GM18907 (cell line): Measurements from ENCODE around the gene PACC1.
"Not testable (repeated sequence)": the region's sequence is repeated elsewhere in the genome, so short reads cannot be mapped to it uniquely, and the experiment has no call there.

Source experiments
- ATAC-seq: cut with Tn5 transposase; IDR thresholded peaks from one replicate; pipeline ENCODE4 v1.9.1; 2021; ENCODE audit warnings: mild to moderate bottlenecking, moderate library complexity; ENCODE audit not compliant: unreplicated experiment

Gene PACC1

DNA sequence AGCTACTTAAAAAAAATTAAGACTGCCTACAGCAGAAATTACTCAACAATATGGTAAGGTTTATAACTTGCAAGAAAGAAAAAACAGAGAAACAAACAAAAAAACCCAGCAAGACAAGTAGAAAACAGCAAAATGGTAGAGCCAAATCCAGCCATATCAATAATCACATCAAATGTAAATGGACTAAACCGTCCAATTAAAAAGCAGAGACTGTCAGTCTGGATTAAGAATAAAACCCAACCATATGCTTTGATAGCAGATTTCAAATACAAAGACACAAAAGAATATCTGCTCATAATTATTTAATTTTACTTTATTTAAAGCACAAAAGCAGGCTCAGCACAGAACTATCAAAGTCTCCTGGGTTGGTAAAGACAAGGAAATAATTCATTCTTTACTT lies 17.5 kb downstream of the PACC1 start:
- ATAC-seq, result no peak

- ATAC-seq, result no peak
These were observed 18.0 kb downstream of the PACC1 start for GRCh38 chr1:212396638-212397037.

DNA sequence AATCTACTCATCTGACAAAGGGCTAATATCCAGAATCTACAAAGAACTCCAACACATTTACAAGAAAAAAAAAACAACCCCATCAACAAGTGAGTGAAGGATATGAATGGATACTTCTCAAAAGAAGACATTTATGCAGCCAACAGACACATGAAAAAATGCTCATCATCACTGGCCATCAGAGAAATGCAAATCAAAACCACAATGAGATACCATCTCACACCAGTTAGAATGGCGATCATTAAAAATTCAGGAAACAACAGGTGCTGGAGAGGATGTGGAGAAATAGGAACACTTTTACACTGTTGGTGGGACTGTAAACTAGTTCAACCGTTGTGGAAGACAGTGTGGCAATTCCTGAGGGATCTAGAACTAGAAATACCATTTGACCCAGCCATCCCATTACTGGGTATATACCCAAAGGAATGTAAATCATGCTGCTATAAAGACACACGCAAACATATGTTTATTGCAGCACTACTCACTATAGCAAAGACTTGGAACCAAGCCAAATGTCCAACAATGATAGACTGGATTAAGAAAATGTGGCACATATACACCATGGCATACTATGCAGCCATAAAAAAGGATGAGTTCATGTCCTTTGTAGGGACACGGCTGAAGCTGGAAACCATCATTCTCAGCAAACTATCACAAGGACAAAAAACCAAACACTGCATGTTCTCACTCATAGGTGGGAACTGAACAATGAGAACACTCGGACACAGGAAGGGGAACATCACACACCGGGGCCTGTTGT lies 18.8 kb downstream of the PACC1 start:
- ATAC-seq, result not testable (repeated sequence)

- ATAC-seq, result no peak
These were observed 25.5 kb downstream of the PACC1 start for GRCh38 chr1:212388985-212389716.

DNA sequence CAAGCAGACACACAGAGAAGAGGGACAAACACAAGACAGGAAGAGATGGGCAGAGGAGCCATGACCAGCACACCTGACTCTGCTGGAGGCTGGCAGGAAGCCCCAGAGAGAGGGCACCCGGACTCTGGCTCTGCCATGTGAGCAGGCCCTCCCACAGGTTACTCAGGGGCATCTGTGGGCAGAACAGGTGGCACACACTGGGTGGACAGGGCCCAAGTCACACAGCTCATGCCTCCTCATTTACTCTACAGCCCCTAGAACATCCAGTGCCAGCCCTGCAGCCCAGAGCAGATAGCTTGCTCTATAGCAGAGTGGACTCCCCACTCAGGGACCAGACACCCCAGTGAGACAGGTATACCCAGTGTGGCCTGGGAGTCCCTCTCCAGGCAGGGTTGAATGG lies 28.7 kb downstream of the PACC1 start:
- no peak for ATAC-seq

DNA sequence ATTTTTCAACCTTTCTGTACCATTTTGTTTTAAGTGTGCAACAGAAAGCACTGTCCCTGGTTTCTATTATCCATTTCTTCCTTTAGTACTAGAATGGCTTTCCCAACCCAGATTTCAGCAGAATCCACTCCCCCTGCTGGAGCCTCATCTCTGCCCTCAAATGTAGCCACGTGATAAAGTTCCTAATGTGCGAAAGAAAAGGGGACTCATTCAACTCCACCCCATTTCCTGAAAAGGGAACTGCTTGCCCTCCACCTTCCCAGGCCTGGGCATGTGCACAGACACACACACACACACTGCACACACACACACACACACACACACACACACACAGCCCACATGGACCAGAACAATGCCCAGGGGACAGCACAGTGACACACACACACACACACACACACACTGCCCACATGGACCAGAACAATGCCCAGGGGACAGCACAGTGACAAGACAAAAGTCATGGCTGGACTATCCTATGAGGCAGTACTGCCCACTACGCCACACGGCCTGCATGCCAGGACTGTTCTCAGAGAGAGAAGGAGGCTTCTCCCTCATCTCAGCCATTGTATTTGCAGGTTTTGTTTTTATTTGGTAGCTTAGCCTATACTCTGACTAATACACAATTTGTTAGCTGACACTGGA lies 33.2 kb downstream of the PACC1 start:
- ATAC-seq, result no peak

DNA sequence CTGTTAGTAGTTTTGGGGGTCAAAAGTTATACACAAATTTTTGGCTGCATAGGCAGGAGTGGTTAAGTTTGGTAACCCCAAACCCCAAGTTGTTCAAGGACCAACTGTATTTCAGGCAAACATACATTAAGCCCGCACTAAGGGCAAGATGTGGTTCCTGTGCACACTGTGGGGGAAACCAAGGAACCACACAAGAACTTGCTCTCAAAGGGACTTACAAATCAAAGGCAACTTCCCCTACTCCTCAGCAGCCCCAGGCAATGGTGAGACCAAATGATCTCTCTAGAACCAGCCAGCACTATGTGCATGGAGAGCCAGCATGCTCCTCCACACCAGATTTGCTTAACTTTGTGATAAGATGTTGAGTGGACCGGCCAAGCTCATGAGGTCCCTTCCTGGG lies 35.3 kb downstream of the PACC1 start:
- ATAC-seq, result no peak

- ATAC-seq, result no peak
These were observed 37.0 kb downstream of the PACC1 start for GRCh38 chr1:212377644-212378043.

DNA sequence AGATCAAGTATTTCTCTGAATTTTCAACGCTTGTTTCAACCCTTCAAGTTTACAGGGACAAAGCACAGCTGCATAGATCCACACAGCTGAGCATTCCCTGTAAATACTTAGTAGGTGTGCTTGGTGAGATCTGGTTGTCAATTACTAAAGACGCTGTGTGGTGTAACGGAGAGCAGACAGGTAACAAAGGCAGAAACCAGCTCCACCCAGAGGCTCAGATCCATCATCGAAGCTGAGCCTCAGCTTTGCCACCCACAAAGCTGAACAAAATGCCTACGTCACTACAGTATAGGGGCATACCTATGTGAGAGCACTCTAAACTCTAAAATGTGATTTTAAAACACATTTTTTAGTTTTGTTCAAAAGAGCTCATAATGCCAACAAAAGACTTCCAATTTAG lies 38.7 kb downstream of the PACC1 start:
- no peak for ATAC-seq

- peak; percentile 85 for ATAC-seq
These were observed 46.6 kb downstream of the PACC1 start for GRCh38 chr1:212368073-212368484.

DNA sequence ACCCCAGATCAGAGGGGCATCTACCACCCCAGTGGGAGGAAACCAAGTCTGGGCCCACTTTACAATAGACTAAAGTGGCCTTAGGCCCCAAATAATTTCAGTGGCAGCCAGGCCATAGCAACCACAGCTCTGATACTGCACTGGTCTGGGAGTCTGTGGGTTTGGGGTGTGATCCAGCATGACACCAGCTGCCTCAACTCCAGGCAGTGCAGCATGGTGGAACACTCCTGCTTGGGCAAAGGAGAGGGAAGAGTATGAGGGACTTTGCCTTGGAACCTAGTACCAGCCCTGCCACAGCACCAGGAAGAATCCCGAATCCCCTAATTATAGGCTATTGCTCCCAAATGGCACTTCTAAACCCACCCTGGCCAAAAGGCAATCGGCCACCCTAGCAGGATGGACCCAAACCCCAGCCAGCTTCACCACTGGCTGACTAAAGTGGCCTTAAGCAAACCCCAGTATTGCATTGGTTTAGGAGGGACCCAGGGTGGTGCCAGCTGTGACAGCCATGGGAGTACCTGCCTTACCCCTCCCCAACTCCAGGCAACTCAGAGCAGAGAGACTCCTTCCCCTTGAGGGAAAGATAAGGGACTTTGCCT lies 47.1 kb downstream of the PACC1 start:
- peak; percentile 9 for ATAC-seq

- no peak for ATAC-seq
These were observed 47.8 kb downstream of the PACC1 start for GRCh38 chr1:212366901-212367300.

DNA sequence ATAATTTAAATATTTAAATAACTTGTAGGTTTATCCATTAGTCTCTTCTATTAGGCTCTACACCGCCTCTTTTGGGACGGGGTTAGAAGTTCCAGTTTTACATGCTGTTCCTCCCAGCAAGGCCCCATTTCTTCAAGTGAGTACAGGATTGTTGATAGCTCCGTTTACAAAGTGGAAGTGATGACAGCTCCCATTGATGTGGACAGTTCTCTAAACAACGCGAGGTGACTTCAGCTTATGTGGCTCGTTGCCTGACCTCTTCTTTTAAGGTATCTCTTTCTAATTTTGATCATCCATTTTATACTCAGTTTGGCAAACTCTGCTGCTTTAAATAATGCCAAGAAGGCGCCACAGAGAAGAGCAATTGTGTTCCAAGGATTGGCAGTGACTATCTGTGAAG lies 49.7 kb downstream of the PACC1 start:
- ATAC-seq, result no peak

GRCh38 chr1:212359794-212360479 lies 54.7 kb downstream of the PACC1 start:
- ATAC-seq, result no peak

DNA sequence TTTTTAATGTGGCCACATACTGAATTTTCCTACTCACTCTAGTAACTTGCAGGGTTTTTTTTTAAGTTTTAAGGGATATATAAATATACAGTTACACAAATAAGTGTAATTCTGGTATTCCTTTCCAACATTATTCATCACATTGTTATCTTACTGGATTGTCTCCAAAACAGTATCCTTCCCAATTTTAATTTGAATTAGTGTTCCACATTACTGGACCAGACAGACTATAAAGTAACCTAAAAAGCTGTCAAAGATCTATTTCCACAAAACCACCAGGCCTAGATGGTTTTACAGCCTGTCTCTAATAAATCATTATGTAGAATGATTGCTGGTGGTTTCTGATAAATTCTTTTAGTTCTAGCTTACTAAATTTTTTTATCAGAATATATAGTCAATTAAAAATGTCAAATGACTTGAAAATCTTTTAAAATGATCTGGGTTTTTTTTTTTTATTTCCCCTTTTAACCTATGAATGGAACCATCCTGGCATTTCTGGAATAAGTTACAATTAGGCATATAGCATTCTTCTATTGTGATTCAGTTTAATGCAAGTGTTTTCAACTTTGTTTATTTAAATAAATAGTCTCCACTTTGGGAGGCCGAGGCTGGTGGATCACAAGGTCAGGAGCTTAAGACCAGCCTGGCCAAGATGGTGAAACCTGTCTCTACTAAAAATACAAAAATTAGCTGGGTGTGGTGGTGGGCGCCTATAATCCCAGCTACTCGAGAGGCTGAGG lies 59.3 kb downstream of the PACC1 start:
- ATAC-seq, result no peak

DNA sequence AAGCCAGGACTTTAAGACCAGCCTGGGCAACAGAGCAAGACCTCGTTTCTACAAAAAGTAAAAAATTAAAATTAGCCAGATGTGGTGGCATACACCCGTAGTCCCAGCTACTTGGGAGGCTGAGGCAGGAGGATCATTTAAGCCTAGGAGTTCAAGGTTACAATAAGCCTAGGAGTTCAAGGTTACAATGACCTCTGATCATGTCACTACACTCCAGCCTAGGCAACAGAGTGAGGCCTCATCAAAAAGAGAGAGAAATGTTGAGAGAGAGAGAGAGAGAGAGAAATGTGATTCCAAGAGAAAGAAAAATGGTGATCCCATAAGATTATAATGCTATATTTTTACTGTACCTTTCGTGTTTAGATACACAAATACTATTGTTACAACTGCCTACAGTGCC lies 60.2 kb downstream of the PACC1 start:
- no peak for ATAC-seq

DNA sequence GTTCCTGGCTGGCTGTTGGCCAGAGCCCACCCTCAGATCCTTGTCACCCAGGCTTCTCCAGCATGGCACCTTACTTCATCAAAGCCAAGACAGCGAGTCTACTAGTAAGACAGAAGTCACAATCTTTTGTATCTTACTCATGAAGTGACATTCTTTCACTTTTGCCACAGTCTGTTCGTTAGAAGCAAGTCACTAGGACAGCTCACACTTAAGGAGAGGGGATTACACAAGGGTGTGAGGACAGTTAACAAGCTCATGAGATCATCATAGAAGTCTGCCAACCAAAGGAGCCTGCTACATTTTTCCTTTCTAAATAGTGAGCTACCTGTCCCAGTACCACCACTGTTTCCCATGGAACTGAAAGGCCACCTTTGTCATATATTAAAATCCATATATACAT lies 61.5 kb downstream of the PACC1 start:
- no peak for ATAC-seq

- no peak for ATAC-seq
These were observed 62.9 kb downstream of the PACC1 start for GRCh38 chr1:212351588-212352362.

DNA sequence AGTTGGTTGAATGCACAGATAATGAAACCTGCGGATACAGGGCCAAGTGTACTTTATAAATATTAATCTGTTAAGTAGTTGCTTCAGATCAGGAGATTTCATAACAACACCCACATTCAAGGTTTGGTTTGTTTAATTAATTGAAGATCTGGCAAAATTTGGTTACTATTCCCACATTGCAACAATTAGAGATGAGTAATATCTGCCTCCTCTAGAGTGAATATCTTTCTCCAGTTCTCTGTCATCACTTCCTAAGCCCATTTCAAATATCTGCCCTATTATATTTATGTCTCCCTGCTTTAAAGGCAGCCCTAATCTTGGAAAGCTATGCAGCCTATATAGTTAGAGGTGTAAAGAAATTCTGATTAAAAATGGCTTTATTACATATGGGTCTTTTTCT lies 68.1 kb downstream of the PACC1 start:
- no peak for ATAC-seq

DNA sequence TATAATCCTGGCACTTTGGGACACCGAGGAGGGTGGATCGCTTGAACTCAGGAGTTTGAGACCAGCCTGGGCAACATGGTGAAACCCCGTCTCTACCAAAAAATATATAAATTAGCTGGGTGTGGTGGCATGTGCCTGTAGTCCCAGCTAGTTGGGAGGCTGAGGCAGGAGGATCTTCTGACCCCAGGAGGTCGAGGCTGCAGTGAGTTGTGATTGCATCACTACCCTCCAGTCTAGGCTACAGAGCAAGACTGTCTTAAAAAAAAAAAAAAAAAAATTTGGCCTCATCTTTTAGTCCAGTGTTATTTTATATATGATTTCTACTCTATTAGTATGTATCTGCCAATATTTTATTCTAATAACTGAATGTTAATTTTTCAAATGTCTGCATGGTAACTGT lies 69.8 kb downstream of the PACC1 start:
- no peak for ATAC-seq
